Fibroblast of lung (primary cell): ENCODE data around the gene NEK5. TPM values are rescaled to one million over a fixed set of nuclear protein-coding genes. Genes with fewer than 3 reads are reported as not detected.

Source experiments
- DNase-seq, 2 donors: peaks; one replicate each; pipeline versions ENCODE4 v3.0.0 to v3.0.0-alpha.2; 2010; ENCODE audit warnings: low read depth in 2 of 2
- H2AFZ ChIP-seq: 2 replicates; pipeline ENCODE4 v1.5.1; 2012; ENCODE audit warnings: low read length, control low read depth, inconsistent platforms
- H3K27ac ChIP-seq: 2 replicates; pipeline ENCODE4 v1.5.1; 2011; ENCODE audit warnings: low read length, control low read depth; ENCODE audit not compliant: insufficient read depth
- H3K27me3 ChIP-seq: 2 replicates; pipeline ENCODE4 v1.5.1; 2011; ENCODE audit warnings: mild to moderate bottlenecking, low read length; ENCODE audit not compliant: control insufficient read depth, insufficient read depth
- H3K36me3 ChIP-seq: 2 replicates; pipeline ENCODE4 v1.5.1; 2011; ENCODE audit warnings: low read length; ENCODE audit not compliant: control insufficient read depth, insufficient read depth
- H3K4me1 ChIP-seq: 2 replicates; pipeline ENCODE4 v1.5.1; 2011; ENCODE audit warnings: low read length; ENCODE audit not compliant: control insufficient read depth, insufficient read depth; ENCODE audit errors: extremely low read depth
- H3K4me2 ChIP-seq: 2 replicates; pipeline ENCODE4 v1.5.1; 2011; ENCODE audit warnings: low read length, control low read depth; ENCODE audit not compliant: insufficient read depth; ENCODE audit errors: extremely low read depth
- H3K4me3 ChIP-seq, 4 experiments: fragments of 200-600 bp in 1 of 4; sonication (generic) in 1 of 4; replicated peaks in 1 of 4; 2 replicates each; pipeline ENCODE4 v1.5.1; 2011 to 2016; ENCODE audit warnings: low read length in 4 of 4, low read depth in 3 of 4, mild to moderate bottlenecking in 3 of 4, control low read depth in 2 of 4, inconsistent platforms in 1 of 4, mixed read lengths in 1 of 4; ENCODE audit not compliant: insufficient read depth in 1 of 4; ENCODE audit errors: control extremely low read depth in 1 of 4
- H3K79me2 ChIP-seq: 2 replicates; pipeline ENCODE4 v1.5.1; 2012; ENCODE audit warnings: mild to moderate bottlenecking, low read length, inconsistent platforms; ENCODE audit not compliant: control insufficient read depth, insufficient read depth
- H3K9ac ChIP-seq: 2 replicates; pipeline ENCODE4 v1.5.1; 2011; ENCODE audit warnings: mild to moderate bottlenecking, low read length, control low read depth; ENCODE audit not compliant: insufficient read depth
- H3K9me3 ChIP-seq: 2 replicates; pipeline ENCODE4 v1.5.1; 2012; ENCODE audit warnings: low read depth, low read length; ENCODE audit not compliant: control insufficient read depth, insufficient read depth
- H4K20me1 ChIP-seq: 2 replicates; pipeline ENCODE4 v1.5.1; 2011; ENCODE audit warnings: low read length; ENCODE audit not compliant: control insufficient read depth, insufficient read depth; ENCODE audit errors: extremely low read depth
- CTCF ChIP-seq, 2 donors: IDR thresholded peaks in 1 of 2; conservative IDR thresholded peaks in 1 of 2; 1 replicate in 1 of 2; 2 replicates in 1 of 2; pipeline ENCODE4 v1.5.1; 2011 to 2012; ENCODE audit warnings: low read length in 2 of 2, control low read depth in 1 of 2, inconsistent platforms in 1 of 2, low read depth in 1 of 2, mild to moderate bottlenecking in 1 of 2
- EZH2 ChIP-seq: IDR thresholded peaks from 2 replicates; pipeline ENCODE4 v1.5.1; 2012; ENCODE audit warnings: low read length, control low read depth, mild to moderate bottlenecking; ENCODE audit errors: missing control alignments
- polyA plus RNA-seq, 2 donors: library from polyadenylated mRNA; depleted of rRNA in 1 of 2; stranded (reverse) in 1 of 2; unstranded in 1 of 2; fragments of >200 nt; gene quantifications; 2 replicates each; pipeline ENCODE4 v1.2.1, GENCODE V29; 2011 to 2012; ENCODE audit warnings: missing spikeins in 1 of 2
- total RNA-seq: library from RNA; depleted of rRNA; stranded (reverse); fragments of >200 nt; gene quantifications from 2 replicates; pipeline ENCODE4 v1.2.1, GENCODE V29; 2014

NEK5 gene
- total and polyA plus RNA-seq, 2 donors (not counting 1 experiment from before 2014, with no cell fraction given), result under 0.01 to 0.03 TPM

GRCh38 chr13:52112591-52112990, 16.3 kb downstream of the NEK5 start:
- no peak overlapping the region for H3K4me3 ChIP-seq
- H2AFZ ChIP-seq, result no peak overlapping the region
- no peak overlapping the region for H3K9ac ChIP-seq
- H3K79me2 ChIP-seq, result no peaks in the 10 kb centered on the region
- no peaks in the 10 kb centered on the region for H3K36me3 ChIP-seq
- no peak overlapping the region for H3K4me2 ChIP-seq
- H3K27me3 ChIP-seq, result no peaks in the 10 kb centered on the region
- H3K9me3 ChIP-seq, result no peaks in the 10 kb centered on the region
- DNase-seq, result peak in 1 of 2 donors; percentile 9
- no peak overlapping the region for H3K27ac ChIP-seq
- TF ChIP-seq EZH2 (no peak), CTCF (conservative IDR thresholded peaks at IDR 0.05 in 1 of 2, IDR thresholded peaks at IDR 0.05 in 1 of 2; ENCODE audit: low read depth in 1 of 2, low read length in 2 of 2) (no peak)
- no peaks in the 10 kb centered on the region for H3K4me1 ChIP-seq
- H4K20me1 ChIP-seq, result no peaks in the 10 kb centered on the region

GRCh38 chr13:52109116-52109670, 19.7 kb downstream of the NEK5 start:
- no peaks in the 10 kb centered on the region for H3K36me3 ChIP-seq
- H3K27me3 ChIP-seq, result no peaks in the 10 kb centered on the region
- no peak overlapping the region for H3K4me3 ChIP-seq
- no peak for DNase-seq
- no peak overlapping the region for H3K27ac ChIP-seq
- H2AFZ ChIP-seq, result no peak overlapping the region
- no peaks in the 10 kb centered on the region for H3K9me3 ChIP-seq
- TF ChIP-seq EZH2 (no peak), CTCF (conservative IDR thresholded peaks at IDR 0.05 in 1 of 2, IDR thresholded peaks at IDR 0.05 in 1 of 2; ENCODE audit: low read depth in 1 of 2, low read length in 2 of 2) (no peak)
- H3K79me2 ChIP-seq, result no peaks in the 10 kb centered on the region
- no peaks in the 10 kb centered on the region for H3K4me1 ChIP-seq
- no peak overlapping the region for H3K9ac ChIP-seq
- H3K4me2 ChIP-seq, result no peak overlapping the region
- no peaks in the 10 kb centered on the region for H4K20me1 ChIP-seq

- no peaks in the 10 kb centered on the region for H3K27me3 ChIP-seq
- no peak overlapping the region for H3K4me2 ChIP-seq
- no peaks in the 10 kb centered on the region for H3K4me1 ChIP-seq
- H4K20me1 ChIP-seq, result no peaks in the 10 kb centered on the region
- TF ChIP-seq EZH2 (no peak), CTCF (conservative IDR thresholded peaks at IDR 0.05 in 1 of 2, IDR thresholded peaks at IDR 0.05 in 1 of 2; ENCODE audit: low read depth in 1 of 2, low read length in 2 of 2) (no peak)
- no peaks in the 10 kb centered on the region for H3K79me2 ChIP-seq
- no peak overlapping the region for H3K4me3 ChIP-seq
- no peaks in the 10 kb centered on the region for H3K36me3 ChIP-seq
- no peaks in the 10 kb centered on the region for H3K9me3 ChIP-seq
- no peak overlapping the region for H3K27ac ChIP-seq
- no peak overlapping the region for H3K9ac ChIP-seq
- DNase-seq, result no peak
- no peak overlapping the region for H2AFZ ChIP-seq
Measured at GRCh38 chr13:52105841-52106240, 23.0 kb downstream of the NEK5 start.
